Fibroblast of lung (primary cell): ENCODE measurements around the gene NYNRIN. TPM values are rescaled to one million over a fixed set of nuclear protein-coding genes. Genes with fewer than 3 reads are reported as not detected.

Experiments
- DNase-seq, 2 donors: peaks; one replicate each; pipeline versions ENCODE4 v3.0.0 to v3.0.0-alpha.2; 2010; ENCODE audit warnings: low read depth in 2 of 2
- H2AFZ ChIP-seq: 2 replicates; pipeline ENCODE4 v1.5.1; 2012; ENCODE audit warnings: low read length, control low read depth, inconsistent platforms
- H3K27ac ChIP-seq: 2 replicates; pipeline ENCODE4 v1.5.1; 2011; ENCODE audit warnings: low read length, control low read depth; ENCODE audit not compliant: insufficient read depth
- H3K27me3 ChIP-seq: 2 replicates; pipeline ENCODE4 v1.5.1; 2011; ENCODE audit warnings: mild to moderate bottlenecking, low read length; ENCODE audit not compliant: control insufficient read depth, insufficient read depth
- H3K36me3 ChIP-seq: 2 replicates; pipeline ENCODE4 v1.5.1; 2011; ENCODE audit warnings: low read length; ENCODE audit not compliant: control insufficient read depth, insufficient read depth
- H3K4me1 ChIP-seq: 2 replicates; pipeline ENCODE4 v1.5.1; 2011; ENCODE audit warnings: low read length; ENCODE audit not compliant: control insufficient read depth, insufficient read depth; ENCODE audit errors: extremely low read depth
- H3K4me2 ChIP-seq: 2 replicates; pipeline ENCODE4 v1.5.1; 2011; ENCODE audit warnings: low read length, control low read depth; ENCODE audit not compliant: insufficient read depth; ENCODE audit errors: extremely low read depth
- H3K4me3 ChIP-seq, 4 experiments: fragments of 200-600 bp in 1 of 4; sonication (generic) in 1 of 4; replicated peaks in 1 of 4; 2 replicates each; pipeline ENCODE4 v1.5.1; 2011 to 2016; ENCODE audit warnings: low read length in 4 of 4, low read depth in 3 of 4, mild to moderate bottlenecking in 3 of 4, control low read depth in 2 of 4, inconsistent platforms in 1 of 4, mixed read lengths in 1 of 4; ENCODE audit not compliant: insufficient read depth in 1 of 4; ENCODE audit errors: control extremely low read depth in 1 of 4
- H3K79me2 ChIP-seq: 2 replicates; pipeline ENCODE4 v1.5.1; 2012; ENCODE audit warnings: mild to moderate bottlenecking, low read length, inconsistent platforms; ENCODE audit not compliant: control insufficient read depth, insufficient read depth
- H3K9ac ChIP-seq: 2 replicates; pipeline ENCODE4 v1.5.1; 2011; ENCODE audit warnings: mild to moderate bottlenecking, low read length, control low read depth; ENCODE audit not compliant: insufficient read depth
- H3K9me3 ChIP-seq: 2 replicates; pipeline ENCODE4 v1.5.1; 2012; ENCODE audit warnings: low read depth, low read length; ENCODE audit not compliant: control insufficient read depth, insufficient read depth
- H4K20me1 ChIP-seq: 2 replicates; pipeline ENCODE4 v1.5.1; 2011; ENCODE audit warnings: low read length; ENCODE audit not compliant: control insufficient read depth, insufficient read depth; ENCODE audit errors: extremely low read depth
- EZH2 ChIP-seq: IDR thresholded peaks from 2 replicates; pipeline ENCODE4 v1.5.1; 2012; ENCODE audit warnings: low read length, control low read depth, mild to moderate bottlenecking; ENCODE audit errors: missing control alignments
- polyA plus RNA-seq, 2 donors: library from polyadenylated mRNA; depleted of rRNA in 1 of 2; stranded (reverse) in 1 of 2; unstranded in 1 of 2; fragments of >200 nt; gene quantifications; 2 replicates each; pipeline ENCODE4 v1.2.1, GENCODE V29; 2011 to 2012; ENCODE audit warnings: missing spikeins in 1 of 2
- total RNA-seq: library from RNA; depleted of rRNA; stranded (reverse); fragments of >200 nt; gene quantifications from 2 replicates; pipeline ENCODE4 v1.2.1, GENCODE V29; 2014
- TF ChIP-seq, protein P1 (sequence below), 2 donors: IDR thresholded peaks in 1 of 2; conservative IDR thresholded peaks in 1 of 2; 1 replicate in 1 of 2; 2 replicates in 1 of 2; pipeline ENCODE4 v1.5.1; 2011 to 2012; ENCODE audit warnings: low read length in 2 of 2, control low read depth in 1 of 2, inconsistent platforms in 1 of 2, low read depth in 1 of 2, mild to moderate bottlenecking in 1 of 2

Gene NYNRIN
- total and polyA plus RNA-seq, 2 donors (not counting 1 experiment from before 2014, with no cell fraction given), result 7.7 to 16.2 TPM

DNA sequence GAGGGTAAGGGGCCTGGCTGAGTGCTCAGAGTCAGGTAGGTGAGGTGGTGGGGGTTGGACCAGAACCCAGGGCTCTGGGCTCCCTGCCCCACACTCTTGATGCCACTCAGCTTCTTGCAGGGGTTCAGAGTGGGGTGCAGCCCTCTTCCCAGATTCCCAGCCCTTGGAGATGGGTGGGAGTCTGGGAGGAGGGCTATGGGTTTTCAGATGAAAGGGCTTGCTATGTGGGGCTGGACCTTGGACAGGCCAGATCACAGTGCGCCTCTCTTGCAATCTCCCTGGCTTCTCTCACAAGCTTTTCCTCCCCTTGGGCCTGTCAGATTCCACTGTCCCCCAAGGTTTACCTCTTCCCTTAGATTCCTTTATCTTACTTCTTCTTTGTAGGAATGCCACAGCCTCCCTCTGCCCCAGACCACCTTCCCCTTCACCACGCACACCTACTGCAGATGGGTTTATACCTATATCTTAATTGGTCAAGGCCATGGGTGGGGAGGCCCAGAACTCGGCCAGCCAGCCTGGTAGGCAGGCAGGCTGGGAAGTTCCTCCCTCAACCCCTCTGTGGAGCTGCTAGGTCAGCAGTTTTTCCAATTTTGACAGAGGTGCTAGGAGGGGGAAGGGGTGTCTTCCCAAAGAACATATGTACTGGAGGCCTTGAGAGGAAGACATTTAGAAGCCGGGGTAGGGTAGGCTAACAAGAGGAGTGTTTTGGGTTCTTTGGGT is 1.4 kb downstream of the NYNRIN start:
- H3K9ac ChIP-seq, result no peak overlapping the region
- peak overlapping the region; percentile 77 for H3K4me2 ChIP-seq
- H2AFZ ChIP-seq, result no peak overlapping the region
- H3K27ac ChIP-seq, result no peak overlapping the region
- peaks cover 11% of the 10 kb centered on the region for H3K4me1 ChIP-seq
- peak in 1 of 2 donors; percentile 17 for DNase-seq
- H3K36me3 ChIP-seq, result no peaks in the 10 kb centered on the region
- TF ChIP-seq EZH2, result no peak
- TF ChIP-seq, protein P1, sequence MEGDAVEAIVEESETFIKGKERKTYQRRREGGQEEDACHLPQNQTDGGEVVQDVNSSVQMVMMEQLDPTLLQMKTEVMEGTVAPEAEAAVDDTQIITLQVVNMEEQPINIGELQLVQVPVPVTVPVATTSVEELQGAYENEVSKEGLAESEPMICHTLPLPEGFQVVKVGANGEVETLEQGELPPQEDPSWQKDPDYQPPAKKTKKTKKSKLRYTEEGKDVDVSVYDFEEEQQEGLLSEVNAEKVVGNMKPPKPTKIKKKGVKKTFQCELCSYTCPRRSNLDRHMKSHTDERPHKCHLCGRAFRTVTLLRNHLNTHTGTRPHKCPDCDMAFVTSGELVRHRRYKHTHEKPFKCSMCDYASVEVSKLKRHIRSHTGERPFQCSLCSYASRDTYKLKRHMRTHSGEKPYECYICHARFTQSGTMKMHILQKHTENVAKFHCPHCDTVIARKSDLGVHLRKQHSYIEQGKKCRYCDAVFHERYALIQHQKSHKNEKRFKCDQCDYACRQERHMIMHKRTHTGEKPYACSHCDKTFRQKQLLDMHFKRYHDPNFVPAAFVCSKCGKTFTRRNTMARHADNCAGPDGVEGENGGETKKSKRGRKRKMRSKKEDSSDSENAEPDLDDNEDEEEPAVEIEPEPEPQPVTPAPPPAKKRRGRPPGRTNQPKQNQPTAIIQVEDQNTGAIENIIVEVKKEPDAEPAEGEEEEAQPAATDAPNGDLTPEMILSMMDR (conservative IDR thresholded peaks at IDR 0.05 in 1 of 2, IDR thresholded peaks at IDR 0.05 in 1 of 2; ENCODE audit: low read depth in 1 of 2, low read length in 2 of 2), result no peak
- H3K9me3 ChIP-seq, result no peaks in the 10 kb centered on the region
- H4K20me1 ChIP-seq, result no peaks in the 10 kb centered on the region
- H3K27me3 ChIP-seq, result no peaks in the 10 kb centered on the region
- peak overlapping the region in 2 of 4 experiments; percentile 64 to 71 for H3K4me3 ChIP-seq
- H3K79me2 ChIP-seq, result no peaks in the 10 kb centered on the region

DNA sequence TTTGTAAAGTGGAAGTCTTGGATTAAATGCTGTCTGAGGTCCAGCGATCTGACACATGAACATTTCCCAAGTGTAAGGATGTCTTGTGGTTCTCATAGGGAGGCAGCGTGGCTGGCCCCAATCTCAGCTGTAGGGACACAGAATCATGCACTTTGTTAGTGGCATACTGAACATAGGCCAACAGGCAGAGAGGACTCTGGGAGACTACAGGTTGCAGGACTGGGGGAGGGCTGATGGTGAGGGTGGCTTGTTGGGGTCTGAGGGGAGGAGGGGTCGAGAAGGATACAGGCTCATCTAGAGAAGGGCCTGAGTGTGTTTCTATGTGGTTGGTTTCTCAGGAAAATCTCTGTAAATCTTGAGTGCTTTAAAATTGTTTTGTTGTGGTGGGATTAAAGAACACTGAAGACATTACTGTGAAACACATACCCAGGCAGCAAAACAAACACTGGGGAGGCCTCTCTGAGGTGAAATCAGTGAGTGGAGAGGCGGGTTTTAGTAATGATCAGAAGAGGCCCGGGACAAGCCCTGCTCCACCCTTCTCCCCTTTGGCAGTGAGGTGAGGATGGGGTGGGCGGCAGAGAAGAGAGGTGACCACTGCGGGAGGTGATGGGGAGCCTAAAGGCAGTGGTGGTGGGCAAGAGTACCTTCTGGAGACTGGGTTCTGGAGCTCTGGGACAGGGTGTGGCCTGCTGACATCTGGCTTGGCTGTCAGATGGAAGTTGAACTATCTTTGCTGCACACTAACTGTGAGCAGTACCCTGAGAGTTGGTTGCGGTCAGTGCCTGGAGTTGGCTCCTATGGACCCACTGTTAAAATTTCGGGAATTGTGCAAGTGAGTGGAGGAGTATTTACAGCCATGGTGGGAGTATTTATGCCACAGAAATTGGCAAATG is 3.3 kb downstream of the NYNRIN start:
- TF ChIP-seq, protein P1 (conservative IDR thresholded peaks at IDR 0.05 in 1 of 2, IDR thresholded peaks at IDR 0.05 in 1 of 2; ENCODE audit: low read depth in 1 of 2, low read length in 2 of 2), result no peak
- TF ChIP-seq EZH2, result no peak
- Histone ChIP-seq H3K9ac (no peak overlapping the region), H3K27me3 (no peaks in the 10 kb centered on the region), H2AFZ (no peak overlapping the region), H3K27ac (no peak overlapping the region), H3K79me2 (no peaks in the 10 kb centered on the region), H3K4me3 (peak overlapping the region in 1 of 4 experiments; percentile 22), H3K4me2 (no peak overlapping the region), H3K9me3 (no peaks in the 10 kb centered on the region), H3K36me3 (no peaks in the 10 kb centered on the region), H3K4me1 (peaks cover 11% of the 10 kb centered on the region), H4K20me1 (no peaks in the 10 kb centered on the region)
- no peak for DNase-seq

DNA sequence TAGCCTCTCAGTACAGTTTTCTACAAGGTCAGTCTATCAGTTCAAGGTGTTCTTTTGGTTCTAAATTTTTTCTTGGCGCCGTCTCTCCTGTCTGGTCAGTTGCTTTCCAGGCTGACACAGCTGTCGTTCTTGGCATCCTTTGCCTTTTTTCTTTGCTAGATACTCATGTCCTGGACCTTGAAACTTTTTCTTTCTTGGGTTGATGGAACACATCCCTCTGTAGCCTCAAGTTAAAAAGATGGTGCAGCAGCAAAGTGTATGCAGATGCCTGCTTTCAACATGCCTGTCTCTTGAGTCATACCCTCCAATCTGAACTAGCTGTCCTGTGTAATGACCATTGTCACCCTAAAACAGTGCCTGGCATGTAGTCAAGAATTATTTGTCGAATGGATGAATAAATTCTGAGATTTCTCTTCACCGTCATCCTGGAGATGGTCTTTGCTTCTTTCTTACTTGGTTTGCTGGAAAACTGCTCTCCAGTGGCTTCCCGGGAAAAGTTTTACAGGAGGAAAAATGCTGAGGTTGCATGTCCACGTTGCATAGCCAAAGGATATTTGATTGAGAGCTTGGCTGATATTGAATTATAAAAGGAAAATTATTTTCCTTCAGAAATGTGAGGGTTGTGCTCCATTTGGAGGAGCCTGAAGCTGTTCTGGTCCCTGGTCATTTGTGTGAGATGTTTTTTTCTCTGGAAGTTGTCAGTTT is 4.6 kb downstream of the NYNRIN start:
- DNase-seq, result peak; percentile 17 to 61

More for the DNA sequence above, 4.6 kb downstream of the NYNRIN start:
- H3K4me3 ChIP-seq, result no peak overlapping the region
- no peaks in the 10 kb centered on the region for H3K9me3 ChIP-seq
- H3K4me1 ChIP-seq, result peaks cover 7% of the 10 kb centered on the region
- no peaks in the 10 kb centered on the region for H4K20me1 ChIP-seq
- H2AFZ ChIP-seq, result no peak overlapping the region
- H3K27me3 ChIP-seq, result no peaks in the 10 kb centered on the region
- peak overlapping the region; percentile 4 for H3K4me2 ChIP-seq
- no peak for TF ChIP-seq EZH2
- TF ChIP-seq, protein P1 (conservative IDR thresholded peaks at IDR 0.05 in 1 of 2, IDR thresholded peaks at IDR 0.05 in 1 of 2; ENCODE audit: low read depth in 1 of 2, low read length in 2 of 2), result no peak
- H3K79me2 ChIP-seq, result no peaks in the 10 kb centered on the region
- no peak overlapping the region for H3K9ac ChIP-seq
- H3K27ac ChIP-seq, result no peak overlapping the region
- no peaks in the 10 kb centered on the region for H3K36me3 ChIP-seq
